HG03457 (cell line): Measurements from ENCODE around the gene ZNF518B.
A peak's percentile ranks its signal among the peaks of the same experiment; 100 is the strongest.
"Not testable (repeated sequence)": the region's sequence is repeated elsewhere in the genome, so short reads cannot be mapped to it uniquely, and the experiment has no call there.

Experiments used
- ATAC-seq: cut with Tn5 transposase; IDR thresholded peaks from one replicate; pipeline ENCODE4 v1.9.1; 2021; ENCODE audit warnings: moderate number of reproducible peaks; ENCODE audit not compliant: unreplicated experiment

The ZNF518B gene

GRCh38 chr4:10459305-10459704, 2.1 kb upstream of the ZNF518B start:
- no peak for ATAC-seq

GRCh38 chr4:10458177-10458576, 951 bp upstream of the ZNF518B start:
- ATAC-seq: no peak

- peak; percentile 53 for ATAC-seq
Measured at GRCh38 chr4:10456595-10457254, 501 bp downstream of the ZNF518B start.

- no peak for ATAC-seq
Measured at GRCh38 chr4:10456260-10456594, 999 bp downstream of the ZNF518B start.

- no peak for ATAC-seq
Measured at GRCh38 chr4:10455133-10455532, 2.1 kb downstream of the ZNF518B start.

GRCh38 chr4:10454726-10455125, 2.5 kb downstream of the ZNF518B start:
- ATAC-seq: no peak

- no peak for ATAC-seq
Measured at GRCh38 chr4:10454121-10454520, 3.1 kb downstream of the ZNF518B start.

- no peak for ATAC-seq
Measured at GRCh38 chr4:10448991-10449390, 8.2 kb downstream of the ZNF518B start.

GRCh38 chr4:10442976-10443375, 14.2 kb downstream of the ZNF518B start:
- ATAC-seq: no peak

GRCh38 chr4:10441512-10441911, 15.7 kb downstream of the ZNF518B start:
- no peak for ATAC-seq

GRCh38 chr4:10438924-10439323, 18.3 kb downstream of the ZNF518B start:
- ATAC-seq: no peak

- no peak for ATAC-seq
Measured at GRCh38 chr4:10437735-10438134, 19.5 kb downstream of the ZNF518B start.

GRCh38 chr4:10427680-10428079, 29.5 kb downstream of the ZNF518B start:
- not testable (repeated sequence) for ATAC-seq

- no peak for ATAC-seq
Measured at GRCh38 chr4:10421344-10422055, 35.7 kb downstream of the ZNF518B start.

GRCh38 chr4:10417740-10418139, 39.5 kb downstream of the ZNF518B start:
- no peak for ATAC-seq

- no peak for ATAC-seq
Measured at GRCh38 chr4:10416441-10416840, 40.8 kb downstream of the ZNF518B start.

GRCh38 chr4:10413177-10413576, 44.0 kb downstream of the ZNF518B start:
- ATAC-seq: peak; percentile 86

GRCh38 chr4:10405672-10406071, 51.6 kb downstream of the ZNF518B start:
- no peak for ATAC-seq

- ATAC-seq: no peak
Measured at GRCh38 chr4:10403633-10404445, 53.4 kb downstream of the ZNF518B start.

- ATAC-seq: no peak
Measured at GRCh38 chr4:10395971-10396580, 61.1 kb downstream of the ZNF518B start.
